GM23338 (cell line): Measurements from ENCODE around the gene C10orf53. TPM values are rescaled to one million over a fixed set of nuclear protein-coding genes. Genes with fewer than 3 reads are reported as not detected.

Experiments
- ATAC-seq: fragments of 200-7000 bp; cut with Tn5 transposase; 3 replicates; pipeline ENCODE4 v1.9.1; 2020
- DNase-seq: peaks from one replicate; pipeline ENCODE4 v3.0.0-alpha.2; 2015; ENCODE audit warnings: low spot score
- H2AFZ ChIP-seq: fragments of 200-600 bp; sonication (generic); 2 replicates; pipeline ENCODE4 v1.8.0; 2016; ENCODE audit warnings: antibody characterized with exemption, mild to moderate bottlenecking, moderate library complexity
- H3F3A ChIP-seq: fragments of 200-600 bp; sonication (generic); replicated peaks from 2 replicates; pipeline ENCODE4 v1.8.0; 2017; ENCODE audit warnings: antibody characterized with exemption, mixed run types, low read depth
- H3K27ac ChIP-seq: fragments of 200-600 bp; sonication (generic); 2 replicates; pipeline ENCODE4 v1.6.1; 2016; ENCODE audit warnings: low read depth
- H3K27me3 ChIP-seq: fragments of 200-600 bp; sonication (generic); 2 replicates; pipeline ENCODE4 v1.8.0; 2016; ENCODE audit warnings: mild to moderate bottlenecking, mixed run types, moderate library complexity; ENCODE audit not compliant: insufficient read depth
- H3K36me3 ChIP-seq: fragments of 200-600 bp; sonication (generic); 2 replicates; pipeline ENCODE4 v1.8.0; 2016; ENCODE audit warnings: mild to moderate bottlenecking; ENCODE audit not compliant: insufficient read depth
- H3K4me1 ChIP-seq: fragments of 200-600 bp; sonication (generic); 2 replicates; pipeline ENCODE4 v1.8.0; 2016; ENCODE audit warnings: mild to moderate bottlenecking, moderate library complexity; ENCODE audit not compliant: insufficient read depth
- H3K4me2 ChIP-seq: fragments of 200-600 bp; sonication (generic); 2 replicates; pipeline ENCODE4 v1.7.1; 2017; ENCODE audit warnings: mixed run types
- H3K4me3 ChIP-seq: fragments of 200-600 bp; sonication (generic); 2 replicates; pipeline ENCODE4 v1.6.1; 2016; ENCODE audit warnings: mixed run types
- H3K79me2 ChIP-seq: fragments of 200-600 bp; sonication (generic); replicated peaks from 2 replicates; pipeline ENCODE4 v1.8.0; 2017; ENCODE audit warnings: mild to moderate bottlenecking; ENCODE audit not compliant: insufficient read depth
- H3K9me2 ChIP-seq: fragments of 200-600 bp; sonication (generic); 2 replicates; pipeline ENCODE4 v1.8.0; 2017; ENCODE audit not compliant: insufficient read depth
- H4K20me1 ChIP-seq: fragments of 200-600 bp; sonication (generic); replicated peaks from 2 replicates; pipeline ENCODE4 v1.8.0; 2017; ENCODE audit warnings: mild to moderate bottlenecking; ENCODE audit not compliant: insufficient read depth
- H3K27ac Mint-ChIP-seq: 2 replicates; pipeline ENCODE4 v1.8.0; 2020; ENCODE audit warnings: inconsistent platforms, mild to moderate bottlenecking, moderate library complexity, mixed read lengths
- H3K27me3 Mint-ChIP-seq: 3 replicates; pipeline ENCODE4 v1.8.0; 2022; ENCODE audit warnings: low read depth, mild to moderate bottlenecking, moderate library complexity, mixed read lengths, inconsistent platforms; ENCODE audit not compliant: insufficient read depth, poor library complexity
- H3K36me3 Mint-ChIP-seq: 3 replicates; pipeline ENCODE4 v1.8.0; 2021; ENCODE audit warnings: low read depth, mild to moderate bottlenecking, inconsistent platforms, moderate library complexity, mixed read lengths
- H3K4me1 Mint-ChIP-seq: 3 replicates; pipeline ENCODE4 v1.8.0; 2020; ENCODE audit warnings: mild to moderate bottlenecking, inconsistent platforms, mixed read lengths
- H3K4me3 Mint-ChIP-seq: 3 replicates; pipeline ENCODE4 v1.8.0; 2021; ENCODE audit warnings: moderate library complexity, mild to moderate bottlenecking, inconsistent platforms, mixed read lengths
- H3K9me3 Mint-ChIP-seq: 3 replicates; pipeline ENCODE4 v1.8.0; 2020; ENCODE audit warnings: moderate library complexity, mild to moderate bottlenecking, inconsistent platforms, mixed read lengths
- CREB1 ChIP-seq: fragments of 250-450 bp; sonication (Bioruptor Pico); IDR thresholded peaks from 2 replicates; pipeline ENCODE4 v1.5.0; 2020; ENCODE audit warnings: low read depth, mild to moderate bottlenecking, moderate library complexity
- CTCF ChIP-seq, 2 experiments: fragments of 200-600 bp in 1 of 2; sonication (generic) in 1 of 2; conservative IDR thresholded peaks; 2 replicates each; pipeline versions ENCODE4 v1.5.1 to v1.6.1; 2016 to 2017; ENCODE audit warnings: antibody characterized with exemption in 2 of 2, low read depth in 2 of 2, mild to moderate bottlenecking in 2 of 2, moderate library complexity in 1 of 2
- EZH2 ChIP-seq: fragments of 200-600 bp; sonication (generic); IDR thresholded peaks from one replicate; pipeline ENCODE4 v1.8.0; 2017; ENCODE audit warnings: antibody characterized with exemption, mild to moderate bottlenecking, low read depth; ENCODE audit not compliant: unreplicated experiment
- EZH2phosphoT487 ChIP-seq: fragments of 200-600 bp; sonication (generic); IDR thresholded peaks from one replicate; pipeline ENCODE4 v1.8.1; 2018; ENCODE audit warnings: antibody characterized with exemption; ENCODE audit not compliant: unreplicated experiment
- JUNB ChIP-seq: IDR thresholded peaks from one replicate; pipeline ENCODE4 v1.6.1; 2016; ENCODE audit warnings: antibody characterized with exemption; ENCODE audit not compliant: unreplicated experiment
- NANOG ChIP-seq: IDR thresholded peaks from 2 replicates; pipeline ENCODE4 v1.6.1; 2016; ENCODE audit warnings: antibody characterized with exemption, borderline replicate concordance
- POLR2AphosphoS5 ChIP-seq: IDR thresholded peaks from 2 replicates; pipeline ENCODE4 v1.6.1; 2016; ENCODE audit warnings: antibody characterized with exemption, low read depth
- REST ChIP-seq: IDR thresholded peaks from one replicate; pipeline ENCODE4 v1.6.1; 2018; ENCODE audit warnings: antibody characterized with exemption; ENCODE audit not compliant: unreplicated experiment
- STAT1 ChIP-seq: IDR thresholded peaks from one replicate; pipeline ENCODE4 v1.6.1; 2016; ENCODE audit warnings: antibody characterized with exemption; ENCODE audit not compliant: unreplicated experiment
- ZNF331 ChIP-seq: fragments of 250-450 bp; sonication (Bioruptor Pico); IDR thresholded peaks from 2 replicates; pipeline ENCODE4 v1.5.0; 2020; ENCODE audit warnings: low read depth, mild to moderate bottlenecking, moderate library complexity
- ZNF462 ChIP-seq: fragments of 250-450 bp; sonication (Bioruptor Pico); IDR thresholded peaks from 2 replicates; pipeline ENCODE4 v1.5.0; 2020; ENCODE audit warnings: mild to moderate bottlenecking, moderate library complexity
- polyA plus RNA-seq: library from polyadenylated mRNA; unstranded; fragments of >200 nt; fragmentation: Nextera tagmentation; extraction: Ambion mirVana; gene quantifications from 2 replicates; pipeline ENCODE4 v1.2.1, GENCODE V29; 2016
- total RNA-seq: library from RNA; depleted of rRNA; stranded (reverse); fragments of >200 nt; shearing (Covaris generic); gene quantifications from 2 replicates; pipeline ENCODE4 v1.2.3, GENCODE V29; 2014

C10orf53 gene
- total and polyA plus RNA-seq, 2 experiments from 2014 or later: not detected

- Mint-ChIP-seq H3K27me3 (peaks cover 7% of the 10 kb centered on the region), H3K4me3 (no peak overlapping the region), H3K4me1 (peaks cover 7% of the 10 kb centered on the region), H3K27ac (no peak overlapping the region), H3K36me3 (no peaks in the 10 kb centered on the region), H3K9me3 (no peaks in the 10 kb centered on the region)
- Histone ChIP-seq H3K36me3 (no peaks in the 10 kb centered on the region), H4K20me1 (no peaks in the 10 kb centered on the region), H3K4me3 (no peak overlapping the region), H2AFZ (no peak overlapping the region), H3K27me3 (peaks cover 9% of the 10 kb centered on the region; the same call in 1 of the 2 replicates), H3K79me2 (no peaks in the 10 kb centered on the region), H3K4me2 (no peak overlapping the region), H3K9me2 (no peaks in the 10 kb centered on the region), H3F3A (no peaks in the 10 kb centered on the region), H3K4me1 (no peaks in the 10 kb centered on the region; the same call in 1 of the 2 replicates), H3K27ac (no peak overlapping the region)
- no peak for ATAC-seq
- no peak for DNase-seq
- TF ChIP-seq EZH2 (no peak), REST (no peak), ZNF462 (CRISPR knock-in tag) (no peak), NANOG (no peak), ZNF331 (CRISPR knock-in tag) (no peak), CTCF (conservative IDR thresholded peaks at IDR 0.05; ENCODE audit: low read depth in 2 of 2) (no peak), JUNB (no peak), EZH2phosphoT487 (no peak), CREB1 (CRISPR knock-in tag) (no peak), POLR2AphosphoS5 (no peak), STAT1 (no peak)
Measured at GRCh38 chr10:49666054-49666615, 13.3 kb upstream of the C10orf53 start.
